Vagina (tissue), 2 donors: ENCODE results near the gene SDK2. TPM values are rescaled to one million over a fixed set of nuclear protein-coding genes. Genes with fewer than 3 reads are reported as not detected.

ENCODE experiments used
- DNase-seq, 2 donors: peaks; one replicate each; pipeline ENCODE4 v3.0.0-alpha.2; 2017; ENCODE audit errors: extremely low spot score in 2 of 2
- H3K27ac ChIP-seq: fragments of 200-600 bp; sonication (generic); one replicate; pipeline ENCODE4 v1.5.1; 2019
- H3K27me3 ChIP-seq: fragments of 200-600 bp; sonication (generic); one replicate; pipeline ENCODE4 v1.5.1; 2019
- H3K36me3 ChIP-seq, 2 donors: fragments of 200-600 bp; sonication (generic); one replicate each; pipeline ENCODE4 v1.5.1; 2017 to 2019
- H3K4me1 ChIP-seq: fragments of 200-600 bp; sonication (generic); one replicate; pipeline ENCODE4 v1.5.1; 2019
- H3K4me3 ChIP-seq, 2 donors: fragments of 200-600 bp; sonication (generic); 1 replicate in 1 of 2; 2 replicates in 1 of 2; pipeline ENCODE4 v1.5.1; 2016 to 2019
- H3K9me3 ChIP-seq: fragments of 200-600 bp; sonication (generic); one replicate; pipeline ENCODE4 v1.5.1; 2019
- POLR2A ChIP-seq, 2 donors: fragments of 450-650 bp; IDR thresholded peaks; one replicate each; pipeline ENCODE4 v1.6.1; 2017; ENCODE audit warnings: antibody characterized with exemption in 2 of 2, mild to moderate bottlenecking in 2 of 2, moderate library complexity in 2 of 2
- POLR2AphosphoS5 ChIP-seq, 2 donors: sonication (generic); formaldehyde crosslinking; IDR thresholded peaks; one replicate each; pipeline ENCODE4 v1.9.0; 2017; ENCODE audit warnings: antibody characterized with exemption in 2 of 2, mild to moderate bottlenecking in 2 of 2, low read depth in 1 of 2; ENCODE audit not compliant: insufficient read depth in 1 of 2
- intact Hi-C: fragments of 100-400 bp; cut with DNase I; formaldehyde crosslinking; loops from one replicate; pipeline ENCODE4 v1.15.1; 2023
- total RNA-seq: library from RNA; depleted of rRNA; stranded (reverse); fragments of >200 nt; gene quantifications from one replicate; pipeline ENCODE4 v1.2.3, GENCODE V29; 2016
- TF ChIP-seq, protein P1 (sequence below), 3 experiments: fragments of 450-650 bp in 2 of 3; fragments of 200-600 bp in 1 of 3; sonication (generic) in 1 of 3; IDR thresholded peaks; one replicate each; pipeline ENCODE4 v1.5.1; 2017 to 2019; ENCODE audit warnings: antibody characterized with exemption in 3 of 3, mild to moderate bottlenecking in 2 of 3, moderate library complexity in 2 of 3

The SDK2 gene
- total RNA-seq, 1 donor from 2014 or later = 1.7 TPM

DNA sequence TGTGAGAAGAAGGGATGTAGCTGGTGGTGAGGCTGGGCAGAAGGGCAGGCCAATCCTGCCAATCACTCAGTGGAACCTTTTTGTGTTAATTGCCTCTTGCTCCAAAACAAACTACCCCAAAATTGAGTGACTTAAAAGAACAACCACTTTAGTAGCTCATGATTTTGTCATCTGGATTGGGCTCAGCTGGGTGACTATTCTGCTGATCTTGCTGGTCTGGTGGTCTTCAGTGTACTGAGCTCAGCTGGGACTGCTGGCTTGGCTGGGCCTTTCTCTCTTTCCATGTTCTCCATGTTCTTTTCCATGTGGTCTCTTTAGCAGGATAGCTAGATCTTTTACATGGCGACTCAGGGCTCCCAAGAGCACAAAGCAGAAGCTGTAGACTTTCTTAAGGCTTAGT is 37.7 kb upstream of the SDK2 start:
- Histone ChIP-seq H3K4me3 (no peak overlapping the region), H3K27me3 (no peaks in the 10 kb centered on the region), H3K27ac (no peak overlapping the region), H3K9me3 (no peaks in the 10 kb centered on the region), H3K36me3 (no peaks in the 10 kb centered on the region), H3K4me1 (no peaks in the 10 kb centered on the region)
- intact Hi-C loops = no loop called here
- no peak for DNase-seq
- no peak for TF ChIP-seq POLR2AphosphoS5 (IDR thresholded peaks at IDR 0.05; ENCODE audit: insufficient read depth in 1 of 2, low read depth in 1 of 2)
- TF ChIP-seq, protein P1, sequence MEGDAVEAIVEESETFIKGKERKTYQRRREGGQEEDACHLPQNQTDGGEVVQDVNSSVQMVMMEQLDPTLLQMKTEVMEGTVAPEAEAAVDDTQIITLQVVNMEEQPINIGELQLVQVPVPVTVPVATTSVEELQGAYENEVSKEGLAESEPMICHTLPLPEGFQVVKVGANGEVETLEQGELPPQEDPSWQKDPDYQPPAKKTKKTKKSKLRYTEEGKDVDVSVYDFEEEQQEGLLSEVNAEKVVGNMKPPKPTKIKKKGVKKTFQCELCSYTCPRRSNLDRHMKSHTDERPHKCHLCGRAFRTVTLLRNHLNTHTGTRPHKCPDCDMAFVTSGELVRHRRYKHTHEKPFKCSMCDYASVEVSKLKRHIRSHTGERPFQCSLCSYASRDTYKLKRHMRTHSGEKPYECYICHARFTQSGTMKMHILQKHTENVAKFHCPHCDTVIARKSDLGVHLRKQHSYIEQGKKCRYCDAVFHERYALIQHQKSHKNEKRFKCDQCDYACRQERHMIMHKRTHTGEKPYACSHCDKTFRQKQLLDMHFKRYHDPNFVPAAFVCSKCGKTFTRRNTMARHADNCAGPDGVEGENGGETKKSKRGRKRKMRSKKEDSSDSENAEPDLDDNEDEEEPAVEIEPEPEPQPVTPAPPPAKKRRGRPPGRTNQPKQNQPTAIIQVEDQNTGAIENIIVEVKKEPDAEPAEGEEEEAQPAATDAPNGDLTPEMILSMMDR (IDR thresholded peaks at IDR 0.05) = no peak
- TF ChIP-seq POLR2A (IDR thresholded peaks at IDR 0.05) = no peak

DNA sequence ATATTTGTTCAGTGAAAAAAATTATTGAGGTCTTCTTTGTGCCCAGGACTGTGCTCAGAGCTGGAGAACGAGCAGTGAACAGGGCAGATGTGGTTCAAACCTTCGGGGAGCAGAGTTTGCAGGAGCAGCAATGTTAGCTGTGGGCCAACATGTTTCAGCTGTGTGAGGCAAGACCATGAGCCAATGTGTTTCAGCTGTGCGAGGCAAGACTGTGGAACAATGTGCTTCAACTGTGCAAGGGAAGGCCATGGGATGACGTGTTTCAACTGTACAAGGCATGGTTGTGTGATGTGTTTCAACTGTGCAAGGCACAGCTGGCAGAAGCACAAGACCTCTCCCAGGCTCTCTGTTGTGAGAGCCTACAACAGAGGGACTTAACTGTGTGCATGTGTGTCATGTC is 35.2 kb upstream of the SDK2 start:
- intact Hi-C loops = no loop called here
- Histone ChIP-seq H3K27me3 (no peaks in the 10 kb centered on the region), H3K9me3 (no peaks in the 10 kb centered on the region), H3K4me3 (no peak overlapping the region), H3K27ac (no peak overlapping the region), H3K4me1 (no peaks in the 10 kb centered on the region), H3K36me3 (no peaks in the 10 kb centered on the region)
- TF ChIP-seq, protein P1 (IDR thresholded peaks at IDR 0.05) = no peak
- no peak for TF ChIP-seq POLR2A (IDR thresholded peaks at IDR 0.05)
- DNase-seq = no peak

DNA sequence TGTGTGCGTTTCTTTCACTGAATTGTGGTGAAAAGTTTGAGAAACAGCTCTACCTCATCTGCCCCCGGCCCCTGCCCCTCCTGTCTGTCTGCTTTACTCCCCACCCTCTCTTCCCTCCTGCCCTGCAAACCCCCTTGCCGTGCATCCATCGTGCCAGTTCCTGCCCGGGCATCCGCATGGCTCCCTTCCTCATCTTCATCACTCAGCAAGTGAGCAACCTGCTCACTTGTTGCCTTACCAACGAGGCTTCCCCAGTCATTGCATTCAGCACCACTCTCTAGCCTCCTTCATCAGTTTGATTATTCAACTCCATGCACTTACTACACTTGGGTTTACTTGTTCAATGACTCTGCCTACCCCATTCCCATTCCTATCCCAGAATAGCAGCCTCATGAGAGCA is 34.8 kb upstream of the SDK2 start:
- intact Hi-C loops = no loop called here
- Histone ChIP-seq H3K27ac (no peak overlapping the region), H3K4me1 (no peaks in the 10 kb centered on the region), H3K9me3 (no peaks in the 10 kb centered on the region), H3K36me3 (no peaks in the 10 kb centered on the region), H3K4me3 (no peak overlapping the region), H3K27me3 (no peaks in the 10 kb centered on the region)
- no peak for DNase-seq
- TF ChIP-seq POLR2A (IDR thresholded peaks at IDR 0.05) (no peak), POLR2AphosphoS5 (IDR thresholded peaks at IDR 0.05; ENCODE audit: insufficient read depth in 1 of 2, low read depth in 1 of 2) (no peak)
- TF ChIP-seq, protein P1 (IDR thresholded peaks at IDR 0.05) = no peak

DNA sequence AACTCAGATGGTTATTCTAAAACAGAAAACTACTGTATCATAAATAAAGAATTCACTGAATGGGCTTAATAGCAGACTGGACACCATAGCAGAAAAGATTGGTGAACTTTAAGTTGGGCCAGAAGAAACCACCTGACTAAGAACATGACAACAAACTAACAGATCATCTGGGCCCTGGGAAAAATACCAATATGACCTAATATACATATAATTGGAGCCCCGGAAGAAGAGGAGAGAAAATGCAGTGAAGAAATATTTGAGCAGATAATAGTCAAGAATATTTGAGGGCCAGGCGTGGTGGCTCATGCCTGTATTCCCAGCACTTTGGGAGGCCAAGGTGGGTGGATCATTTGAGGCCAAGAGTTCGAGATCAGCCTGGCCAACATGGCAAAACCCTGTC is 25.5 kb upstream of the SDK2 start:
- intact Hi-C loops = no loop called here
- H3K27ac ChIP-seq = no peak overlapping the region
- no peaks in the 10 kb centered on the region for H3K27me3 ChIP-seq
- H3K9me3 ChIP-seq = no peaks in the 10 kb centered on the region
- H3K36me3 ChIP-seq = no peaks in the 10 kb centered on the region
- DNase-seq = no peak
- TF ChIP-seq POLR2A (IDR thresholded peaks at IDR 0.05) (no peak), POLR2AphosphoS5 (IDR thresholded peaks at IDR 0.05; ENCODE audit: insufficient read depth in 1 of 2, low read depth in 1 of 2) (no peak)
- TF ChIP-seq, protein P1 (IDR thresholded peaks at IDR 0.05) = no peak
- no peak overlapping the region for H3K4me3 ChIP-seq
- H3K4me1 ChIP-seq = no peaks in the 10 kb centered on the region

DNA sequence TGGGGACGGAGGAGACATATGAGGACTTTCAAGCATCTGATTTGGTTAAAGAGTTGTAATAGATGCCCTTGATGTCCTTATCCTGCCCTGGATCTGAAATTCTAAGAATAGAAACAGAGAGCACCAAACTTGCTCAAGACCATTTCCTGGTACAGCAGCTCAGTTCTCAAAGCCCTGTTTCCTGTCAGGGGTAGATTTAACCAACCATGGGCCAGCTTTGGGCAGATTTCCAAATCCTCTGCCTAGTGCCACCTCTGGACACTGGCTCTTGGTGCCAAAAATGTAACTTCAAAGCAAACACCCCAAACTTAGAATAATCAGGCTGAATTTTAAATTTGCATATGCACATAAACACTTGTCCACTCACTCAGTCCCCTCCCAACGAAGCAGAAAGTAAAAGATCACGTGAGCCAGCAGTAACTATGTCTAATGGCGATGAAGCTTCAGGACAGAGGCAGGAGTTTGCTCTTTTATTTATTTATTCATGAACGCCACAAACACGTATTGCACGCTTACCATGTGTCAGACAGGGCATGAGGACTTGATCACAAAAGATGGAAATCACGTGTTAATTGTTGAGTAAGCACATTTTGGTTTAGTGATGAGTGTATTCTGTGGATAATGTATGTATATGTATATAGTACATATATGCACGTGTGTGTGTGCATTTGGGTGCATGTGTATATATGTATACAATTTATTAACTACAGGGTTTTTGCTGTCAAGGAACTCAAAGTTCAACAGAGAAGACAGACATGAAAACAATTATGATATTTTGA is 23.1 kb upstream of the SDK2 start:
- H3K27ac ChIP-seq = no peak overlapping the region
- H3K4me1 ChIP-seq = no peaks in the 10 kb centered on the region
- TF ChIP-seq POLR2A (IDR thresholded peaks at IDR 0.05) (no peak), POLR2AphosphoS5 (IDR thresholded peaks at IDR 0.05; ENCODE audit: insufficient read depth in 1 of 2, low read depth in 1 of 2) (no peak)
- TF ChIP-seq, protein P1 (IDR thresholded peaks at IDR 0.05) = no peak
- intact Hi-C loops = no loop called here
- H3K4me3 ChIP-seq = no peak overlapping the region
- no peak for DNase-seq
- H3K27me3 ChIP-seq = no peaks in the 10 kb centered on the region
- H3K36me3 ChIP-seq = no peaks in the 10 kb centered on the region
- H3K9me3 ChIP-seq = no peaks in the 10 kb centered on the region
